ENCODE data around the gene THEMIS. TPM values are rescaled to one million over a fixed set of nuclear protein-coding genes. Genes with fewer than 3 reads are reported as not detected.
A peak's percentile ranks its signal among the peaks of the same experiment; 100 is the strongest.

Gene THEMIS
- total and polyA plus RNA-seq, 11 donors: 0.01 to 2.3 (median 0.39) TPM; not detected in 6

GRCh38 chr6:127855542-127856159 is 45.2 kb downstream of the THEMIS start:
- H3K36me3 ChIP-seq: no peaks in the 10 kb centered on the region
- WGBS, 4 donors: 32 to 57% (median 50%) methylated on average over 4 of the region's 4 CpGs
- no peak overlapping the region for H3K4me3 ChIP-seq
- no peaks in the 10 kb centered on the region for H3K9me3 ChIP-seq
- DNase-seq: no peak
- intact Hi-C loops (cut with DNase I): loop anchor here in 3 of 10 donors (10.0 kb wide), 3 partner anchors 669 to 879 kb away; partner anchors contain the start of gene PTPRK (in 1 of the 3)
- no peak overlapping the region for H3K27ac ChIP-seq
- ATAC-seq: no peak
- no peaks in the 10 kb centered on the region for H3K4me1 ChIP-seq
- H3K27me3 ChIP-seq: no peaks in the 10 kb centered on the region
- TF ChIP-seq CTCF (IDR thresholded peaks at IDR 0.05): peak in 10 of 12 donors; percentile 30 to 60 (median 42)
- no peak for TF ChIP-seq POLR2A (IDR thresholded peaks at IDR 0.05)

- no peak overlapping the region for H3K27ac ChIP-seq
- TF ChIP-seq POLR2A (IDR thresholded peaks at IDR 0.05) (no peak), CTCF (IDR thresholded peaks at IDR 0.05) (no peak)
- intact Hi-C loops (cut with DNase I): loop anchor here in 3 of 10 donors (10.0 kb wide), 3 partner anchors 671 to 881 kb away; partner anchors contain the start of gene PTPRK (in 1 of the 3)
- H3K9me3 ChIP-seq: no peaks in the 10 kb centered on the region
- 90 to 100% (median 94%) methylated on average over 1 of the region's 1 CpG for WGBS, 4 donors
- ATAC-seq (no peak), DNase-seq (no peak)
- no peaks in the 10 kb centered on the region for H3K36me3 ChIP-seq
- H3K4me1 ChIP-seq: no peaks in the 10 kb centered on the region
- H3K4me3 ChIP-seq: no peak overlapping the region
- H3K27me3 ChIP-seq: no peaks in the 10 kb centered on the region
These were observed 46.8 kb downstream of the THEMIS start for GRCh38 chr6:127854009-127854408.

GRCh38 chr6:127851197-127851596 is 49.7 kb downstream of the THEMIS start:
- no peak for DNase-seq
- H3K4me1 ChIP-seq: no peaks in the 10 kb centered on the region
- H3K4me3 ChIP-seq: no peak overlapping the region
- no peak for TF ChIP-seq CTCF (IDR thresholded peaks at IDR 0.05)
- no peak for TF ChIP-seq POLR2A (IDR thresholded peaks at IDR 0.05)
- WGBS, 4 donors: 78 to 87% (median 82%) methylated on average over 1 of the region's 1 CpG
- H3K27ac ChIP-seq: no peak overlapping the region
- H3K9me3 ChIP-seq: no peaks in the 10 kb centered on the region
- H3K36me3 ChIP-seq: no peaks in the 10 kb centered on the region
- intact Hi-C loops (cut with DNase I): loop anchor here in 3 of 10 donors (10.0 kb wide), 3 partner anchors 674 to 884 kb away; partner anchors contain the start of gene PTPRK (in 1 of the 3)
- ATAC-seq: no peak
- H3K27me3 ChIP-seq: no peaks in the 10 kb centered on the region

DNA sequence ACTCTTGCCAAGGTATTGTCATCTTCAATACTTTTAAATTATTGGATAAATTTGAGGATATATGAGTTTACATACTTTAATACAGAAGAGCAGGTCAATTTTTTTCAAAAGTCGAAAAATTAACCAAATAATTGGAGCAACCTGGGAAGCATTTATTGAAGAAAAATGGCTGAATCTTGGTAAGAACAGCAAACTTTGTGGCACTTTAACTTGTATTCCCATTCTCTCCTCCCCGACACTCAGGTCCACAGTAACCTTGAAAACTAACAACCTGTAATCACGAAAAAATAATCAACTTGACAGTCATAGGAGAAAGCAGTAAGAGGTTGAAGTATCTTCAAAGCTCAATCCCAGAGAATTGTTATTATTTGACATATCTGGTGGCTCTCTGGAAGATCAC is 55.6 kb downstream of the THEMIS start:
- Histone ChIP-seq H3K27me3 (no peaks in the 10 kb centered on the region), H3K4me3 (no peak overlapping the region), H3K27ac (no peak overlapping the region), H3K4me1 (no peaks in the 10 kb centered on the region), H3K9me3 (peaks cover 0 to 7% (median 0%) of the 10 kb centered on the region in 12 donors), H3K36me3 (no peaks in the 10 kb centered on the region)
- DNase-seq: no peak
- 78 to 84% (median 80%) methylated on average over 3 of the region's 3 CpGs for WGBS, 4 donors
- ATAC-seq: no peak
- TF ChIP-seq POLR2A (IDR thresholded peaks at IDR 0.05) (no peak), CTCF (IDR thresholded peaks at IDR 0.05) (no peak)
- intact Hi-C loops (cut with DNase I): no loop called here

Measured in heart left ventricle (tissue), 16 donors.